Smooth muscle cell (in vitro differentiated cells): ENCODE data around the gene JPH3. TPM values are rescaled to one million over a fixed set of nuclear protein-coding genes. Genes with fewer than 3 reads are reported as not detected.
A peak's percentile ranks its signal among the peaks of the same experiment; 100 is the strongest.

ENCODE experiments used
- DNase-seq: peaks from one replicate; lab custom pipeline; 2025; ENCODE audit not compliant: unreplicated experiment; lab: John Stamatoyannopoulos, UW
- H2AFZ ChIP-seq: fragments of 200-600 bp; sonication (generic); 2 replicates; pipeline ENCODE4 v1.6.0; 2016; ENCODE audit warnings: antibody characterized with exemption, low read depth, mild to moderate bottlenecking
- H3F3A ChIP-seq: fragments of 200-600 bp; sonication (generic); 2 replicates; pipeline ENCODE4 v1.6.0; 2017; ENCODE audit warnings: antibody characterized with exemption, low read depth
- H3K27ac ChIP-seq: fragments of 200-600 bp; sonication (generic); 2 replicates; pipeline ENCODE4 v1.5.1; 2016; ENCODE audit warnings: low read depth, mild to moderate bottlenecking
- H3K27me3 ChIP-seq: fragments of 200-600 bp; sonication (generic); 2 replicates; pipeline ENCODE4 v1.6.1; 2016; ENCODE audit warnings: low read depth, mild to moderate bottlenecking
- H3K36me3 ChIP-seq: fragments of 200-600 bp; sonication (generic); 2 replicates; pipeline ENCODE4 v1.5.1; 2016; ENCODE audit warnings: low read depth
- H3K4me1 ChIP-seq: fragments of 200-600 bp; sonication (generic); 2 replicates; pipeline ENCODE4 v1.5.1; 2016; ENCODE audit warnings: low read depth
- H3K4me2 ChIP-seq: fragments of 200-600 bp; sonication (generic); 2 replicates; pipeline ENCODE4 v1.6.0; 2016; ENCODE audit warnings: mild to moderate bottlenecking
- H3K4me3 ChIP-seq: fragments of 200-600 bp; sonication (generic); 2 replicates; pipeline ENCODE4 v1.5.1; 2016; ENCODE audit warnings: mild to moderate bottlenecking
- H3K79me2 ChIP-seq: fragments of 200-600 bp; sonication (generic); 2 replicates; pipeline ENCODE4 v1.6.0; 2016; ENCODE audit warnings: low read depth, mild to moderate bottlenecking
- H3K9ac ChIP-seq: fragments of 200-600 bp; sonication (generic); 2 replicates; pipeline ENCODE4 v1.6.0; 2016; ENCODE audit warnings: low read depth
- H3K9me3 ChIP-seq: fragments of 200-600 bp; sonication (generic); replicated peaks from 2 replicates; pipeline ENCODE4 v1.5.1; 2016; ENCODE audit warnings: low read depth
- H4K20me1 ChIP-seq: fragments of 200-600 bp; sonication (generic); 2 replicates; pipeline ENCODE4 v1.6.0; 2016; ENCODE audit warnings: low read depth
- CTCF ChIP-seq: fragments of 200-600 bp; sonication (generic); IDR thresholded peaks from 2 replicates; pipeline ENCODE4 v1.5.1; 2017; ENCODE audit warnings: borderline replicate concordance, mild to moderate bottlenecking, antibody characterized with exemption; ENCODE audit not compliant: insufficient read depth, poor library complexity, severe bottlenecking
- WGBS: methylation state at CpG from one replicate; pipeline ENCODE4 v1.1.7; 2016; ENCODE audit warnings: low lambda C conversion rate; 5-methylcytosine and 5-hydroxymethylcytosine counted together
- polyA plus RNA-seq: library from polyadenylated mRNA; unstranded; fragments of >200 nt; fragmentation: Nextera tagmentation; extraction: Ambion mirVana; gene quantifications from 2 replicates; pipeline ENCODE4 v1.2.1, GENCODE V29; 2016
- total RNA-seq: library from RNA; depleted of rRNA; stranded (reverse); fragments of >200 nt; gene quantifications from 2 replicates; pipeline ENCODE4 v1.2.3, GENCODE V29; 2014

The JPH3 gene
- total and polyA plus RNA-seq, 2 experiments from 2014 or later = 2.1 to 2.4 TPM

DNA sequence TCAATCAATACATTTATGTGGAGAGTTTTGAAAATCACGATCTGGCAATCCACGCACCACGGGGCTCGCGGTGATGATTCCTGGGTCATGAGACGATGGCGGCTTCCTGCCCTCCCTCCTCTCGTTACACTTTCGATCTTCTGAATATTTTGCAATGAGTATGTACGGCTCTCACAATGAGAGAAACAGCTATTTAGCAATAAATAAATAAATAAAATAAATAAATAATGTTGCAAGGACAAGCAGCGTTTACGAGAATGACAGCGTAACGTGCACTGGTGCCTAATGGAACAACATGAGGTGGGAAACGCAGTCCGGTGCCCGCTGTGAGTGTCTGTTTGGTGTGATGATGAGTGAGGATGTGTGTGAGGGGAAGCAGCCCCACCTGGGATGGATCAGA is 46.7 kb upstream of the JPH3 start:
- no peaks in the 10 kb centered on the region for H4K20me1 ChIP-seq
- no peak for DNase-seq
- 92% methylated on average over 17 of the region's 17 CpGs for WGBS
- H3K27me3 ChIP-seq = no peaks in the 10 kb centered on the region
- TF ChIP-seq CTCF = no peak
- H3K4me2 ChIP-seq = no peak overlapping the region
- H3K36me3 ChIP-seq = no peaks in the 10 kb centered on the region
- no peak overlapping the region for H3K4me3 ChIP-seq
- H2AFZ ChIP-seq = no peak overlapping the region
- no peaks in the 10 kb centered on the region for H3F3A ChIP-seq
- no peak overlapping the region for H3K9ac ChIP-seq
- H3K79me2 ChIP-seq = no peaks in the 10 kb centered on the region
- H3K4me1 ChIP-seq = peaks cover 6% of the 10 kb centered on the region
- no peak overlapping the region for H3K27ac ChIP-seq
- no peaks in the 10 kb centered on the region for H3K9me3 ChIP-seq

GRCh38 chr16:87556941-87557459 is 45.3 kb upstream of the JPH3 start:
- 20% methylated on average over 7 of the region's 7 CpGs for WGBS
- Histone ChIP-seq H3K36me3 (no peaks in the 10 kb centered on the region), H3K4me2 (peak overlapping the region; percentile 43), H3K27ac (peak overlapping the region; percentile 47), H3K4me1 (peaks cover 6% of the 10 kb centered on the region), H3K9me3 (no peaks in the 10 kb centered on the region), H3K9ac (no peak overlapping the region), H3K27me3 (no peaks in the 10 kb centered on the region), H3K79me2 (no peaks in the 10 kb centered on the region), H3F3A (no peaks in the 10 kb centered on the region), H2AFZ (no peak overlapping the region), H4K20me1 (no peaks in the 10 kb centered on the region), H3K4me3 (no peak overlapping the region)
- no peak for TF ChIP-seq CTCF
- DNase-seq = no peak

GRCh38 chr16:87558682-87559081 is 43.6 kb upstream of the JPH3 start:
- no peak overlapping the region for H3K4me2 ChIP-seq
- no peaks in the 10 kb centered on the region for H3K36me3 ChIP-seq
- H3K4me1 ChIP-seq = peaks cover 6% of the 10 kb centered on the region
- H3K4me3 ChIP-seq = no peak overlapping the region
- no peaks in the 10 kb centered on the region for H3K79me2 ChIP-seq
- 92% methylated on average over 3 of the region's 3 CpGs for WGBS
- no peaks in the 10 kb centered on the region for H3F3A ChIP-seq
- H3K9me3 ChIP-seq = no peaks in the 10 kb centered on the region
- no peaks in the 10 kb centered on the region for H4K20me1 ChIP-seq
- no peak overlapping the region for H3K9ac ChIP-seq
- no peaks in the 10 kb centered on the region for H3K27me3 ChIP-seq
- H3K27ac ChIP-seq = no peak overlapping the region
- TF ChIP-seq CTCF = no peak
- DNase-seq = no peak
- H2AFZ ChIP-seq = no peak overlapping the region

GRCh38 chr16:87559945-87560344 is 42.4 kb upstream of the JPH3 start:
- no peak for DNase-seq
- H3K9ac ChIP-seq = no peak overlapping the region

More at GRCh38 chr16:87559945-87560344, 42.4 kb upstream of the JPH3 start:
- Histone ChIP-seq H4K20me1 (no peaks in the 10 kb centered on the region), H3K4me1 (peaks cover 6% of the 10 kb centered on the region), H3K4me3 (no peak overlapping the region), H3K4me2 (no peak overlapping the region), H3K79me2 (no peaks in the 10 kb centered on the region), H3K36me3 (no peaks in the 10 kb centered on the region), H3K27me3 (no peaks in the 10 kb centered on the region), H3K9me3 (no peaks in the 10 kb centered on the region), H3K27ac (no peak overlapping the region), H3F3A (no peaks in the 10 kb centered on the region), H2AFZ (no peak overlapping the region)
- WGBS = 90% methylated on average over 17 of the region's 17 CpGs
- TF ChIP-seq CTCF = no peak
